Brain microvascular endothelial cell (primary cell): ENCODE data around the gene KLHL6.
A peak's percentile ranks its signal among the peaks of the same experiment; 100 is the strongest.

Source experiments
- DNase-seq: peaks from one replicate; pipeline ENCODE4 v3.0.0-alpha.2; 2020
- H3K27ac ChIP-seq: fragments of 250-450 bp; sonication (Bioruptor Pico); 2 replicates; pipeline ENCODE4 v1.5.1; 2020; ENCODE audit warnings: mild to moderate bottlenecking, moderate library complexity
- H3K27me3 ChIP-seq: fragments of 250-450 bp; sonication (Bioruptor Pico); replicated peaks from 2 replicates; pipeline ENCODE4 v1.5.1; 2020; ENCODE audit warnings: mild to moderate bottlenecking
- H3K36me3 ChIP-seq: fragments of 250-450 bp; sonication (Bioruptor Pico); replicated peaks from 2 replicates; pipeline ENCODE4 v1.5.1; 2020; ENCODE audit warnings: mild to moderate bottlenecking
- H3K4me3 ChIP-seq: 2 replicates; pipeline ENCODE4 v1.5.1; 2011; ENCODE audit warnings: low read depth, mild to moderate bottlenecking, control low read depth, low read length, moderate library complexity
- CTCF ChIP-seq: IDR thresholded peaks from 2 replicates; pipeline ENCODE4 v1.5.1; 2011; ENCODE audit warnings: low read depth, mild to moderate bottlenecking, moderate library complexity, low read length, control low read depth, inconsistent platforms; ENCODE audit errors: missing control alignments
- in situ Hi-C: cut with HindIII; loops from 2 replicates; pipeline ENCODE4 v1.10.0; 2017; ENCODE audit warnings: low sequenced_read_pairs, low pct_ligation_motif_present

KLHL6 gene

GRCh38 chr3:183560607-183561006 lies 5.1 kb upstream of the KLHL6 start:
- no peak for DNase-seq
- Histone ChIP-seq H3K27me3 (no peaks in the 10 kb centered on the region), H3K4me3 (no peak overlapping the region), H3K36me3 (no peaks in the 10 kb centered on the region), H3K27ac (no peak overlapping the region)
- in situ Hi-C loops = no loop called here
- peak; percentile 38 for TF ChIP-seq CTCF

GRCh38 chr3:183558495-183558894 lies 3.0 kb upstream of the KLHL6 start:
- H3K36me3 ChIP-seq = no peaks in the 10 kb centered on the region

GRCh38 chr3:183556722-183557121 lies 1.2 kb upstream of the KLHL6 start:
- Histone ChIP-seq H3K4me3 (no peak overlapping the region), H3K36me3 (no peaks in the 10 kb centered on the region), H3K27me3 (no peaks in the 10 kb centered on the region), H3K27ac (no peak overlapping the region)
- in situ Hi-C loops = no loop called here
- no peak for DNase-seq
- TF ChIP-seq CTCF = no peak

More at GRCh38 chr3:183558495-183558894, 3.0 kb upstream of the KLHL6 start:
- Histone ChIP-seq H3K4me3 (no peak overlapping the region), H3K27me3 (no peaks in the 10 kb centered on the region), H3K27ac (no peak overlapping the region)
- in situ Hi-C loops = no loop called here
- no peak for TF ChIP-seq CTCF
- DNase-seq = no peak

- no peak for TF ChIP-seq CTCF
- Histone ChIP-seq H3K36me3 (no peaks in the 10 kb centered on the region), H3K27ac (no peak overlapping the region), H3K4me3 (no peak overlapping the region), H3K27me3 (no peaks in the 10 kb centered on the region)
- DNase-seq = no peak
- in situ Hi-C loops = no loop called here
Observed at GRCh38 chr3:183554377-183554776, 1.1 kb downstream of the KLHL6 start.

GRCh38 chr3:183553334-183554026 lies 2.0 kb downstream of the KLHL6 start:
- Histone ChIP-seq H3K27ac (no peak overlapping the region), H3K27me3 (no peaks in the 10 kb centered on the region), H3K36me3 (no peaks in the 10 kb centered on the region), H3K4me3 (no peak overlapping the region)
- no peak for TF ChIP-seq CTCF
- DNase-seq = no peak
- in situ Hi-C loops = no loop called here

GRCh38 chr3:183551930-183552329 lies 3.6 kb downstream of the KLHL6 start:
- no peaks in the 10 kb centered on the region for H3K36me3 ChIP-seq
- TF ChIP-seq CTCF = no peak
- in situ Hi-C loops = no loop called here
- no peak overlapping the region for H3K27ac ChIP-seq
- no peak for DNase-seq
- no peak overlapping the region for H3K4me3 ChIP-seq
- H3K27me3 ChIP-seq = no peaks in the 10 kb centered on the region
